MG63 (cell line): ENCODE measurements around the gene GGNBP2. TPM values are rescaled to one million over a fixed set of nuclear protein-coding genes. Genes with fewer than 3 reads are reported as not detected.
"Not testable (repeated sequence)": the region's sequence is repeated elsewhere in the genome, so short reads cannot be mapped to it uniquely, and the experiment has no call there.

Experiments used
- DNase-seq: peaks from one replicate; pipeline ENCODE4 v3.0.0-alpha.2; 2020
- H3K27me3 ChIP-seq: fragments of 250-450 bp; sonication (Bioruptor Pico); 2 replicates; pipeline ENCODE4 v1.5.1; 2020; ENCODE audit warnings: mild to moderate bottlenecking, moderate library complexity
- H3K36me3 ChIP-seq: fragments of 250-450 bp; sonication (Bioruptor Pico); 2 replicates; pipeline ENCODE4 v1.5.1; 2020; ENCODE audit warnings: mild to moderate bottlenecking, moderate library complexity
- H3K4me3 ChIP-seq: fragments of 250-450 bp; sonication (Bioruptor Pico); 2 replicates; pipeline ENCODE4 v1.5.1; 2020; ENCODE audit warnings: mild to moderate bottlenecking, moderate library complexity
- H3K9me3 ChIP-seq: fragments of 250-450 bp; sonication (Bioruptor Pico); 2 replicates; pipeline ENCODE4 v1.5.1; 2020; ENCODE audit warnings: mild to moderate bottlenecking, moderate library complexity
- total RNA-seq: library from RNA; depleted of rRNA; stranded (reverse); fragments of >200 nt; shearing (Covaris generic); gene quantifications from 2 replicates; pipeline ENCODE4 v1.2.3, GENCODE V29; 2014; ENCODE audit warnings: low replicate concordance

The GGNBP2 gene
- total RNA-seq, 1 experiment from 2014 or later: 64.2 TPM

DNA sequence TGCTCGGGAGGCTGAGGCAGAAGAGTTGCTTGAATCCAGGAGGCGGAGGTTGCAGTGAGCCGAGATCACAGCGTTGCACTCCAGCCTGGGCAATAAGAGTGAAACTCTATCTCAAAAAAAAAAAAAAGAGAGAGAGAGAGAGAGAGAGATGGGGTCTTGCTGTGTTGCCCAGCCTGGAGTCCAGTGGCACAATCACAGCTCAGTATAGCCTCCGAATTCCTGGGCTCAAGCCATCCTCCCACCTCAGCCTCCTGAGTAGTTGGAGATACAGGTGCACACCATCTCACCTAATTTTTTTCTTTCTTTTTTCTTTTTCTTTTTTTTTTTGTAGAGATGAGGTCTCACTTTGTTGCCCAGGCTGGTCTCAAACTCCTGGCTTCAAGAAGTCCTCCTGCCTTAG, 60.3 kb downstream of the GGNBP2 start:
- H3K36me3 ChIP-seq: peaks cover 37% of the 10 kb centered on the region
- H3K27me3 ChIP-seq, DNase-seq, H3K4me3 ChIP-seq, H3K9me3 ChIP-seq: not testable (repeated sequence)

DNA sequence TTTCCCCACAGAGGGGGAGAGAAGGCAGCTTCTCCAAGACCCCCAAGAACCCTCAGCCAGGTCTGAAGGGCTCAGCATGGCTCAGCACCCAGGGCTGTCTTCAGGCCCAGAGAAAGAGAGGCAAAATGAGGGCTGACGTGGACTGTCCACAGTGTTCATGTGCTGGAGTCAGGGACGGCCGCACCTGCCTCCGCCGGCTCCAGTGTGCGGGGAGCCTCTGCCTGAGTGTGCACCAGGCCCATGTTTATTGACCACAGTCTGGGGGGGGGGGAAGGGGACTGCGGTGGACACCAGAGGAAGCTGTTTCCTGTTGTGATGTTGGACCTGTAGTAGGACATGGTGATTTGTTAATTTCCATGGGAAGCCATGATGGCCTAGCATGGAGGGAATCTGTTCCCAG, 63.6 kb downstream of the GGNBP2 start:
- Histone ChIP-seq H3K27me3 (no peaks in the 10 kb centered on the region), H3K9me3 (no peaks in the 10 kb centered on the region), H3K4me3 (no peak overlapping the region), H3K36me3 (peaks cover 38% of the 10 kb centered on the region)
- DNase-seq: no peak

DNA sequence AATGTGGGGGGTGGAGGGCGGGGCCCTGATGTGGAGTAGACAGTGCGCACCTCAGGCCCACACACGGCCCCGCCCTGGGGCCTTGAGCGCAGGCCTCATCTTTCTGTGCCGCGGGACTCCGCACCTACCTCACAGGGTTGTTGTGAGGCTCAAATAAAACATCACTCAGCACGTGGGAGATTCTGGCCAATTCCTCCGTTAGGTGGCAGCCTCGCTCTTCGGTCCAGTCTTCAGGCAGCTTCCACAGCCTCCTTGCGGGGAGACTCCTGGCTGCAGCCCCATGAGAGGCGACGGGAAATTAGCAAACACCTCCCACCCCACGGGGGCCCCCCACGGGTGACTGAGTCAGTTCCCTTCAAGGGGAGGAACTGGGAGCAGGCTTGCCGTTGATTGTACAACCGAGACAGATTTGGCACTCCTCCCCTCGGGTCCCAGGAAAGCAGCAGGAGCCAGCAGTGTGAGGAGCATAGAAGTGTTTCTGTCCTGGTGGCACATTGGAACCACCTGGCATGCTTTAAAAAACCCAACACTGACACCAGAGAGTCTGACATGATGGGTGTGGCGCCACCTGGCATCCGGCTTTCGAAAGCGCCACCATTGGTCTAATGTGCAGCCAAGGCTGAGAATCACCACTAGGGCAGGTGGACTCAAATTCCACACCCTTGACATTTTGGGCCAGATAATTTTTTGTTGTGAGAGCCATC, 64.2 kb downstream of the GGNBP2 start:
- H3K27me3 ChIP-seq: no peaks in the 10 kb centered on the region
- peaks cover 32% of the 10 kb centered on the region for H3K36me3 ChIP-seq
- no peaks in the 10 kb centered on the region for H3K9me3 ChIP-seq
- H3K4me3 ChIP-seq: no peak overlapping the region
- no peak for DNase-seq

DNA sequence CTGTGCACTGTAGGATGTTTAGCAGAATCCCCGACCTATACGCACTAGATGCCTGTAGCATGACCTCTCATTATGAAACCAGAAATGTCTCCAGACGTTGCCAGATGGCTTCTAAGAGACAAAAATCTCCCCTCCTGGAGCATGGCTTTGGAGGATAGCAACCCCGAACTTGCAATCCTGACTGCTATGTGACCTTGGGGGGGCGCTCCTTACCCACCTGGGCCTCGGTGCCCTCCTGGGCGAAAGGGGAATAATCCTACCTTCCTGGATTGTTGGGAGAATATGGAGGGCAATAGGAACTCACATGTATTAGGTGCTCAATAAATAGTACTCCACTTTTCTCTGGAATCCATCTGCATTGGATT, 64.8 kb downstream of the GGNBP2 start:
- Histone ChIP-seq H3K4me3 (no peak overlapping the region), H3K9me3 (no peaks in the 10 kb centered on the region), H3K36me3 (peaks cover 27% of the 10 kb centered on the region), H3K27me3 (no peaks in the 10 kb centered on the region)
- DNase-seq: no peak

- no peaks in the 10 kb centered on the region for H3K9me3 ChIP-seq
- peak; percentile 12 for DNase-seq
- no peak overlapping the region for H3K4me3 ChIP-seq
- H3K27me3 ChIP-seq: no peaks in the 10 kb centered on the region
- peaks cover 26% of the 10 kb centered on the region for H3K36me3 ChIP-seq
Observed at GRCh38 chr17:36610474-36610873, 65.8 kb downstream of the GGNBP2 start.

DNA sequence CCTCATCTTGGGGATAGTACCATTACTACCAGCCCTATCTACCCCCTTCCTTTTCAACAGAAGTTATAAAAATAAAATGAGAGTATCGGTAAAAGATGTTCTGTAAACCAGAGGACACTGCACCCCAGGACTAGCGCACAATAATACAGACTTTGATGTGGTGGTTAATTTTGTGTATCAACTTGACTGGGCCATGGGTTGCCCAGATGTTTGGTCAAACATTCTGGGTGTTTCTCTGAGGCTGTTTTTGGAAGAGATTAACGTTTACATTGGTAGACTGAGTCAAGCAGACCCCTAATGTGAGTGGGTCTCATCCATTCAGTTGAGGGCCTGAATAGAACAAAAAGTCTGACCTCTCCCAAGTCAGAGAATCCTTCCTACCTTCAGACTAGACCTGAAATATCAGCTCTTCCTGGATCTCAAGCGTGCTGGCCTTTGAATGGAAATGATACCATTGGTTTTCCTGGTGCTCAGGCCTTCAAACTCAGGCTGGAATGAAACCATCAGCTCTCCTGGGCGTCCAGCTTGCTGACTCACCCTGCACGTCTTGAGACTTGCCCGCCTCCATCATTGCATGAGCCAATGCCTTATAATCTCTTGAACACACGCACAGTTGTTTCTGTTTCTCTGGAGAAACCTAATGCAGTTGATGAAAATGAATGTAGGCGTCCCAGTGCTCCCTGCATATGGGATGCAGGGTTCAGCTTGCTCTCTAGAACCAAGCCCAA, 66.8 kb downstream of the GGNBP2 start:
- H3K9me3 ChIP-seq: no peaks in the 10 kb centered on the region
- H3K27me3 ChIP-seq: no peaks in the 10 kb centered on the region
- H3K4me3 ChIP-seq: no peak overlapping the region
- DNase-seq: peak; percentile 73
- peaks cover 22% of the 10 kb centered on the region for H3K36me3 ChIP-seq

- H3K9me3 ChIP-seq: no peaks in the 10 kb centered on the region
- DNase-seq: no peak
- H3K4me3 ChIP-seq: no peak overlapping the region
- H3K27me3 ChIP-seq: no peaks in the 10 kb centered on the region
- H3K36me3 ChIP-seq: peaks cover 22% of the 10 kb centered on the region
Observed at GRCh38 chr17:36612323-36612722, 67.6 kb downstream of the GGNBP2 start.

DNA sequence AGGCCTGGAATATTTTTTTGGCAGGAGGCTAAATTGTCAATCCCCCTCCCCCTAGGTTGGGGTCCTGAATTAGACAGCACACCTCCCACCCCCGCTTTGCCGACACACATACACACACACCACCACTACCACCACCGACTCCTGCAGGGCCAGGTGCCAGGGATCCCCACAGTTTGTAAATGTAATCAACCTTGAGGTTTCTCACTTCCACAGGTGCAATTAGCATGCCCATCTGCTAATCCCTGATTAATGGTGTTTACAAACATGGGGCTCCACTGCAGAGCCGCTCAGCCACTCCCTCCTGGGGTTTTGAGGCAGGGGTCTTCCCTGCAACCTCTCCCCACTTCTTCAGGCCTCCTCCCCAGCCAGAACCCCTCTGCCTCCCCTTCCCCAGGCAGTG, 68.4 kb downstream of the GGNBP2 start:
- H3K36me3 ChIP-seq: peaks cover 14% of the 10 kb centered on the region
- DNase-seq: no peak
- no peaks in the 10 kb centered on the region for H3K9me3 ChIP-seq

DNA sequence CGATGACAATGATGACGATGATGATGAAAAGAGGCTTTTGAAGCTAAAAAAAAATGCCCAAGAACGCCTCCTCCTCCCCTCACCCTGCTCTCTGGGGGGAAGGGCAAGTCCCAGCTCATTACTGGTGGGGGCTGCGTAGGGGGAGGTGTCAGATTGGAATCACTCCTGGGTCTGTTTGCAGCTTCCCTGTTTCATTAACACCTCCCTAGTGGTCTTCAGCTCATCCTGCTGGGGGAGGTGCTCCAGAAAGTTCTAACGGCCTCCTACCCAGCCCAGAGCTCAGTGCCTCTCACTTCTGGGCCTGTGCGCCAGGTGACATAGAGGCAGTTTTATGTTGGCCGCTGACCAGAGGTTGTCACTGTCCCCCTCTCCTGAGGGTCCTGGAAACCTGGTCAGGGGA, 69.4 kb downstream of the GGNBP2 start:
- no peak overlapping the region for H3K4me3 ChIP-seq

More for the DNA sequence above, 68.4 kb downstream of the GGNBP2 start:
- Histone ChIP-seq H3K4me3 (no peak overlapping the region), H3K27me3 (no peaks in the 10 kb centered on the region)

DNA sequence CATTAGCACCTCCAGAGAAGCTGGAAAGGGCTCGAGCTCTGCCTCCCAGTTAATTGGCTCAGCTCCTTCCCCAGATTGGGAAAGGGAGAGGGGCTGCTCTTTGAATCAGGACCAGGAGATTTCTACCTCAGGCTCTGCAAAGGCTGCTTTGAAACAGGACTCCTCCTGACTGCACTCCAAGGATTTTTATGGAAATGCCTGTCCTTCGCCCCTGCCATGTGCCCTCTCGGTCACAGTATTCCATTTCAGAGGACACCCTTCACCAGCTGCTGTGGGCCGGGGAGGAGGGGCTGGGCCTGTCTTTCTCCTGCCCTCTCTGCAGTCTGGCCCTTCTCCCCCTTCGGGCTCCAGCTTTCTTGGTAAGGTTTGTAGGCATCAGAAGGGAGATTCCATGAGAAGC, 70.2 kb downstream of the GGNBP2 start:
- no peaks in the 10 kb centered on the region for H3K27me3 ChIP-seq
- H3K4me3 ChIP-seq: no peak overlapping the region
- H3K9me3 ChIP-seq: no peaks in the 10 kb centered on the region
- DNase-seq: no peak
- peaks cover 5% of the 10 kb centered on the region; the same call in 1 of the 2 replicates for H3K36me3 ChIP-seq

More for the DNA sequence above, 69.4 kb downstream of the GGNBP2 start:
- H3K27me3 ChIP-seq: no peaks in the 10 kb centered on the region
- H3K36me3 ChIP-seq: peaks cover 8% of the 10 kb centered on the region
- no peaks in the 10 kb centered on the region for H3K9me3 ChIP-seq
- no peak for DNase-seq

DNA sequence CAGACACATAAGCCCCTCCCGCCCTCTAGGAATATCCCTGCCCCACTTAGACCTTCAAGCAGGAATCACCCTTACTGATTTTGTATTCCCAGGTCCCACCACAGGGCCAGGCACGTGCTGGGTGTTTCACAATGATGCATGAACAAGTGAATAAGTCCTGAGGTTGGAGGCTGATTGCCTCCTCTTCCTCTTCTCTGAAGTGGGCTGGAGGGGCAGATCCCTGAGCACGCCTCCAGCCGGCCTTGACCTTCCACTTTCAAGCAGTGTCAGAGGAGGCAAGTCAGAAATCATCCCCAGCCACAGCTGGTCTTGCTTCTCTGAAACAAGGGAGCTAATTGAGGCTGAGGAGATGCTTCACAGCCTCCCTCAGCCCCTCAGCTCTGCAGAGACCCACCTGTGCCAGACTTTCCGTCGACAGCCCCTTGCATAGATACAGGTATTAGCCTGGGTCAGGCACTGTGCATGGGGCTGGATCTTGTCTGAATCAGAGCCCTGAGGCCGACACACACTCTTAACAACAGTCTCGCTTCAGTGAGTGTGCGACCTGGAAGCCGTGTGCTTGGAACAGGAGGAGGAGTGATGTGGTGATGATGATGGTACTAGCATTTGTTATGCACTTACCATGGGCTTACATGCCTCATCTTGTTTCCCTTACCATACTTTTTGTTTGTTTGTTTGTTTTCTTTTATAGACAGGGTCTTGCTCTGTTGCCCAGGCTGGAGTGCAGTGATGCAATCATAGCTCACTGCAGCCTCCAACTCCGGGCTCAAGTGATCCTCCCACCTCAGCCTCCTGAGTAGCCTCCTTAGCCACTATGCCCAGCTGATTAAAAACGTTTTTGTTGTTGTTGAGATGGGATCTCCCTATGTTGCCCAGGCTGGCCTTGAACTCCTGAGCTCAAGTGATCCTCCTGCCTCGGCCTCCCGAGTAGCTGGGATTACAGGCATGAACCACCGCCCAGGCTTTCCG, 71.6 kb downstream of the GGNBP2 start:
- Histone ChIP-seq H3K4me3 (no peak overlapping the region), H3K9me3 (no peaks in the 10 kb centered on the region), H3K36me3 (no peaks in the 10 kb centered on the region), H3K27me3 (no peaks in the 10 kb centered on the region)
- no peak for DNase-seq

DNA sequence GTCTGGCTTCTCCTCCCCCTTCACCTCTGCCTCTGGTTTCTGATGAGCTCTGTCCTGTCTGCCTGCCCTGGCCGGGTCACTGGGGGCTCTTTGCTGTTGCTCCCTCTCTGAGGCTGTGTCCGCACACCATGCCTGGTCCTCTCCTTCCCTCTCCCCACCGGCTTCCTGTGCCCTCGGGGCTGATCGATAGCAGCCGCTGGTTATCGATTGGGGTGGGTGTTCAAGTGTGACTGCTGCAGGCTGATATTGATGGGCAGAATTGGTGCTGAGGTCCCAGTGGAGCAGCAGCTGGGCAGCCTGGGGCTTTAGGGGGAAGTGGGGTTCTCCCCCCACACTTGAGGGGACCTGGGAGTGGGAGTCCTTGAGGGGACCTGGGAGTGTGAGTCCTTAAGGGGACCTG, 73.1 kb downstream of the GGNBP2 start:
- Histone ChIP-seq H3K4me3 (no peak overlapping the region), H3K9me3 (no peaks in the 10 kb centered on the region), H3K36me3 (no peaks in the 10 kb centered on the region), H3K27me3 (no peaks in the 10 kb centered on the region)
- no peak for DNase-seq

- H3K27me3 ChIP-seq: no peaks in the 10 kb centered on the region
- no peak for DNase-seq
- no peak overlapping the region for H3K4me3 ChIP-seq
- H3K36me3 ChIP-seq: no peaks in the 10 kb centered on the region
- H3K9me3 ChIP-seq: no peaks in the 10 kb centered on the region
Observed at GRCh38 chr17:36623281-36623680, 78.6 kb downstream of the GGNBP2 start.

DNA sequence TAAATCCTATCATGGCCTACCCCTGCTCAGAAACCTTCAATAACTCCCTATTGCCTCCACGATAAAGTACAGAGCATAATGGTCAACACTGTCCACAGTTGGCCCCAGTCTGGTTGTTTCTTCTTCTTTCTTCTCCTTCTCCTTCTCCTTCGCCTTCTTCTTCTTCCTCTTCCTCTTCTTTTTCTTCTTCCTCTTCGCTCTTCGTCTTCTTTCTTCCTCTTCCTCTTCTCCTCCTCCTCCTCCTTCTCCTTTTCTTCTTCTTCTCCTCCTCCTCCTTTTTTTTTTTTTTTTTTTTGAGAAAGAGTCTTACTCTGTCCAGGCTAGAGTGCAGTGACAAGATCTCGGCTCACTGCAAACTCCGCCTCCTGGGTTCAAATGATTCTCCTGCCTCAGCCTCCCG, 80.5 kb downstream of the GGNBP2 start:
- H3K4me3 ChIP-seq: no peak overlapping the region
- no peaks in the 10 kb centered on the region for H3K27me3 ChIP-seq
- H3K9me3 ChIP-seq: no peaks in the 10 kb centered on the region
- no peak for DNase-seq
- no peaks in the 10 kb centered on the region for H3K36me3 ChIP-seq

GRCh38 chr17:36627101-36627500, 82.4 kb downstream of the GGNBP2 start:
- Histone ChIP-seq H3K9me3 (no peaks in the 10 kb centered on the region), H3K36me3 (no peaks in the 10 kb centered on the region), H3K27me3 (no peaks in the 10 kb centered on the region), H3K4me3 (no peak overlapping the region)
- no peak for DNase-seq

GRCh38 chr17:36628576-36628975, 83.9 kb downstream of the GGNBP2 start:
- Histone ChIP-seq H3K27me3 (no peaks in the 10 kb centered on the region), H3K36me3 (no peaks in the 10 kb centered on the region), H3K9me3 (no peaks in the 10 kb centered on the region), H3K4me3 (no peak overlapping the region)
- no peak for DNase-seq

GRCh38 chr17:36629252-36629847, 84.6 kb downstream of the GGNBP2 start:
- no peaks in the 10 kb centered on the region for H3K36me3 ChIP-seq
- no peaks in the 10 kb centered on the region for H3K27me3 ChIP-seq
- DNase-seq: peak; percentile 66
- H3K4me3 ChIP-seq: no peak overlapping the region
- no peaks in the 10 kb centered on the region for H3K9me3 ChIP-seq
